ENCODE measurements around the gene PNMA6F. TPM values are rescaled to one million over a fixed set of nuclear protein-coding genes. Genes with fewer than 3 reads are reported as not detected.

Gene PNMA6F
- total RNA-seq, 4 donors from 2014 or later: 0.59 TPM; not detected in 3

Small RNA genes lying within 50 kb of the gene (small RNA-seq; reads per million reads assigned to genes)
- gene AC152007.1: not detected

Other genes with a start within 250 kb of the PNMA6F start
- 1 to 10 TPM; 1.8 to 3.6 (median 2.2) TPM for gene PNMA6A, start 249.3 kb downstream of the PNMA6F start, total RNA-seq
- not detected for gene MAGEA1, start 142.5 kb downstream of the PNMA6F start, total RNA-seq
- 10 to 100 TPM; 11.8 to 15.9 (median 12.6) TPM for gene ZNF275, start 12.4 kb upstream of the PNMA6F start, total RNA-seq
- not detected for gene PNMA6E, start 79.6 kb upstream of the PNMA6F start, total RNA-seq
- gene ZFP92, start 89.7 kb upstream of the PNMA6F start, total RNA-seq: 1 to 10 TPM in 1 of 4 donors, under 1 TPM in 3; 0.39 to 1.8 (median 0.75) TPM
- 1 to 10 TPM; 1.5 to 4.4 (median 3.3) TPM for gene TREX2, start 124.3 kb upstream of the PNMA6F start, total RNA-seq
- 10 to 100 TPM; 27.8 to 79.8 (median 30.6) TPM for gene HAUS7, start 148.8 kb upstream of the PNMA6F start, total RNA-seq
- gene BGN, start 173.2 kb upstream of the PNMA6F start, total RNA-seq: 100 to 1,000 TPM in 1 of 4 donors, 10 to 100 TPM in 3; 25.6 to 103 (median 59.0) TPM
- gene ATP2B3, start 195.9 kb upstream of the PNMA6F start, total RNA-seq: not detected